IMR-90 (cell line): ENCODE data around the gene MTF2.
A peak's percentile ranks its signal among the peaks of the same experiment; 100 is the strongest.

Experiments
- CTCF ChIP-seq: conservative IDR thresholded peaks from 2 replicates; pipeline ENCODE4 v1.5.1; 2012; ENCODE audit warnings: mild to moderate bottlenecking, low read depth, low read length, improper control_type of control experiment
- MAFK ChIP-seq: IDR thresholded peaks from 2 replicates; pipeline ENCODE4 v1.6.1; 2012; ENCODE audit warnings: low read depth, low read length, improper control_type of control experiment
- MAZ ChIP-seq: IDR thresholded peaks from 2 replicates; pipeline ENCODE4 v1.6.1; 2012; ENCODE audit warnings: low read depth, mild to moderate bottlenecking, low read length, improper control_type of control experiment, moderate library complexity, borderline replicate concordance
- POLR2A ChIP-seq: IDR thresholded peaks from 2 replicates; pipeline ENCODE4 v1.6.1; 2012; ENCODE audit warnings: mild to moderate bottlenecking, low read depth, low read length
- SMC3 ChIP-seq: fragments of 150-350 bp; IDR thresholded peaks from 2 replicates; pipeline ENCODE4 v1.6.1; 2016; ENCODE audit warnings: low read depth, mild to moderate bottlenecking, antibody characterized with exemption, low read length, moderate library complexity

GRCh38 chr1:93179886-93180722, 101.0 kb downstream of the MTF2 start, which contains the start of gene TMED5:
- TF ChIP-seq SMC3, result no peak
- TF ChIP-seq CTCF, result 0 out of 2 replicates have a peak, but pooled peaks have one; percentile 11
- peak; percentile 95 for TF ChIP-seq POLR2A
- no peak for TF ChIP-seq MAFK
- peak; percentile 97 for TF ChIP-seq MAZ
